NCI-H2107 (cell line): ENCODE measurements around the gene FANCC.

Experiments used
- DNase-seq: peaks from one replicate; lab custom pipeline; 2025; lab: John Stamatoyannopoulos, UW

The FANCC gene

GRCh38 chr9:95143591-95144561, 173.6 kb downstream of the FANCC start:
- DNase-seq, result no peak

GRCh38 chr9:95142728-95143127, 174.8 kb downstream of the FANCC start:
- no peak for DNase-seq

- no peak for DNase-seq
These were observed 175.2 kb downstream of the FANCC start for GRCh38 chr9:95142315-95142714.

GRCh38 chr9:95140821-95141220, 176.7 kb downstream of the FANCC start:
- DNase-seq, result no peak

GRCh38 chr9:95139126-95139525, 178.4 kb downstream of the FANCC start:
- no peak for DNase-seq

- DNase-seq, result peak; percentile 85
These were observed 179.0 kb downstream of the FANCC start for GRCh38 chr9:95138474-95138873.

GRCh38 chr9:95137587-95138145, 179.8 kb downstream of the FANCC start:
- DNase-seq, result peak; percentile 48

GRCh38 chr9:95135756-95136155, 181.8 kb downstream of the FANCC start:
- DNase-seq, result no peak

- DNase-seq, result no peak
These were observed 183.0 kb downstream of the FANCC start for GRCh38 chr9:95134457-95134881.

- no peak for DNase-seq
These were observed 184.2 kb downstream of the FANCC start for GRCh38 chr9:95133325-95133705.

- peak; percentile 74 for DNase-seq
These were observed 184.9 kb downstream of the FANCC start for GRCh38 chr9:95132366-95133324.

- DNase-seq, result peak; percentile 32
These were observed 186.2 kb downstream of the FANCC start for GRCh38 chr9:95131023-95131943.

- no peak for DNase-seq
These were observed 187.0 kb downstream of the FANCC start for GRCh38 chr9:95130484-95130883.

- no peak for DNase-seq
These were observed 187.8 kb downstream of the FANCC start for GRCh38 chr9:95129476-95130291.

GRCh38 chr9:95128177-95128524, 189.4 kb downstream of the FANCC start:
- no peak for DNase-seq

GRCh38 chr9:95127249-95128176, 190.0 kb downstream of the FANCC start:
- peak; percentile 71 for DNase-seq

- no peak for DNase-seq
These were observed 190.8 kb downstream of the FANCC start for GRCh38 chr9:95126739-95127138.

- no peak for DNase-seq
These were observed 191.9 kb downstream of the FANCC start for GRCh38 chr9:95125652-95126051.
